Ectodermal cell (in vitro differentiated cells): ENCODE measurements around the gene ENPP1.

Experiments
- H3K27ac ChIP-seq: 2 replicates; pipeline ENCODE4 v1.7.0; 2013; ENCODE audit warnings: mild to moderate bottlenecking, low read depth, low read length; ENCODE audit not compliant: insufficient read depth, poor library complexity, severe bottlenecking
- H3K27me3 ChIP-seq: 2 replicates; pipeline ENCODE4 v1.7.0; 2013; ENCODE audit warnings: mild to moderate bottlenecking, low read length; ENCODE audit not compliant: insufficient read depth, control insufficient read depth, poor library complexity, severe bottlenecking
- H3K36me3 ChIP-seq: one replicate; pipeline ENCODE4 v1.7.0; 2013; ENCODE audit warnings: low read length; ENCODE audit not compliant: control insufficient read depth, insufficient read depth
- H3K4me1 ChIP-seq: one replicate; pipeline ENCODE4 v1.7.0; 2013; ENCODE audit warnings: low read length; ENCODE audit not compliant: control insufficient read depth, insufficient read depth
- H3K4me3 ChIP-seq: 2 replicates; pipeline ENCODE4 v1.7.0; 2013; ENCODE audit warnings: low read depth, low read length, control low read depth; ENCODE audit not compliant: insufficient read depth
- H3K9me3 ChIP-seq: 2 replicates; pipeline ENCODE4 v1.7.0; 2013; ENCODE audit warnings: mild to moderate bottlenecking, low read length, moderate library complexity; ENCODE audit not compliant: control insufficient read depth
- WGBS, 2 experiments: methylation state at CpG; one replicate each; pipeline ENCODE4 v1.1.7; 2013; ENCODE audit warnings: missing lambda C conversion rate in 2 of 2; 5-methylcytosine and 5-hydroxymethylcytosine counted together

Gene ENPP1

GRCh38 chr6:131918650-131919355 is 111.0 kb downstream of the ENPP1 start:
- Histone ChIP-seq H3K36me3 (no peaks in the 10 kb centered on the region), H3K4me1 (no peaks in the 10 kb centered on the region), H3K27ac (no peak overlapping the region), H3K9me3 (no peaks in the 10 kb centered on the region), H3K4me3 (no peak overlapping the region), H3K27me3 (no peaks in the 10 kb centered on the region)
- WGBS, 2 experiments = 89 to 92% methylated on average over 9 of the region's 9 CpGs

- H3K36me3 ChIP-seq = no peaks in the 10 kb centered on the region
- WGBS, 2 experiments = 98 to 100% methylated on average over 2 to 3 of the region's 3 CpGs
- no peaks in the 10 kb centered on the region for H3K27me3 ChIP-seq
- no peak overlapping the region for H3K4me3 ChIP-seq
- no peak overlapping the region for H3K27ac ChIP-seq
- H3K4me1 ChIP-seq = no peaks in the 10 kb centered on the region
- no peaks in the 10 kb centered on the region for H3K9me3 ChIP-seq
These were observed 112.8 kb downstream of the ENPP1 start for GRCh38 chr6:131920656-131921055.

- 21 to 22% methylated on average over 2 of the region's 2 CpGs for WGBS, 2 experiments
- Histone ChIP-seq H3K27me3 (no peaks in the 10 kb centered on the region), H3K4me1 (no peaks in the 10 kb centered on the region)
These were observed 115.5 kb downstream of the ENPP1 start for GRCh38 chr6:131923356-131923755.

GRCh38 chr6:131924881-131925474 is 117.2 kb downstream of the ENPP1 start:
- Histone ChIP-seq H3K27me3 (no peaks in the 10 kb centered on the region), H3K4me3 (no peak overlapping the region), H3K4me1 (no peaks in the 10 kb centered on the region), H3K36me3 (no peaks in the 10 kb centered on the region), H3K27ac (no peak overlapping the region), H3K9me3 (no peaks in the 10 kb centered on the region)
- 50 to 75% methylated on average over 3 to 4 of the region's 4 CpGs for WGBS, 2 experiments

More at GRCh38 chr6:131923356-131923755, 115.5 kb downstream of the ENPP1 start:
- H3K4me3 ChIP-seq = no peak overlapping the region
- H3K36me3 ChIP-seq = no peaks in the 10 kb centered on the region
- no peaks in the 10 kb centered on the region for H3K9me3 ChIP-seq
- H3K27ac ChIP-seq = no peak overlapping the region

GRCh38 chr6:131929264-131929663 is 121.4 kb downstream of the ENPP1 start:
- H3K27ac ChIP-seq = no peak overlapping the region
- H3K4me1 ChIP-seq = no peaks in the 10 kb centered on the region

GRCh38 chr6:131929976-131930375 is 122.2 kb downstream of the ENPP1 start:
- Histone ChIP-seq H3K4me1 (no peaks in the 10 kb centered on the region), H3K36me3 (no peaks in the 10 kb centered on the region), H3K27me3 (no peaks in the 10 kb centered on the region), H3K4me3 (no peak overlapping the region), H3K27ac (no peak overlapping the region), H3K9me3 (no peaks in the 10 kb centered on the region)
- 100% methylated on average over 1 of the region's 1 CpG for WGBS, 2 experiments

More at GRCh38 chr6:131929264-131929663, 121.4 kb downstream of the ENPP1 start:
- H3K27me3 ChIP-seq = no peaks in the 10 kb centered on the region
- no peaks in the 10 kb centered on the region for H3K9me3 ChIP-seq
- H3K36me3 ChIP-seq = no peaks in the 10 kb centered on the region
- no peak overlapping the region for H3K4me3 ChIP-seq
- WGBS, 2 experiments = 76 to 85% methylated on average over 2 of the region's 2 CpGs

- 95 to 97% methylated on average over 2 of the region's 2 CpGs for WGBS, 2 experiments
- H3K9me3 ChIP-seq = no peaks in the 10 kb centered on the region
These were observed 123.4 kb downstream of the ENPP1 start for GRCh38 chr6:131931063-131931750.

GRCh38 chr6:131936156-131936555 is 128.3 kb downstream of the ENPP1 start:
- H3K9me3 ChIP-seq = no peaks in the 10 kb centered on the region
- WGBS, 2 experiments = 90 to 93% methylated on average over 3 to 4 of the region's 4 CpGs
- H3K4me1 ChIP-seq = no peaks in the 10 kb centered on the region
- no peaks in the 10 kb centered on the region for H3K27me3 ChIP-seq
- no peak overlapping the region for H3K4me3 ChIP-seq
- no peak overlapping the region for H3K27ac ChIP-seq
- no peaks in the 10 kb centered on the region for H3K36me3 ChIP-seq

More at GRCh38 chr6:131931063-131931750, 123.4 kb downstream of the ENPP1 start:
- Histone ChIP-seq H3K36me3 (no peaks in the 10 kb centered on the region), H3K27me3 (no peaks in the 10 kb centered on the region), H3K4me1 (no peaks in the 10 kb centered on the region), H3K4me3 (no peak overlapping the region), H3K27ac (no peak overlapping the region)

- no peaks in the 10 kb centered on the region for H3K27me3 ChIP-seq
- no peak overlapping the region for H3K4me3 ChIP-seq
- H3K27ac ChIP-seq = no peak overlapping the region
- no peaks in the 10 kb centered on the region for H3K9me3 ChIP-seq
- H3K4me1 ChIP-seq = no peaks in the 10 kb centered on the region
- no peaks in the 10 kb centered on the region for H3K36me3 ChIP-seq
- WGBS, 2 experiments = 68% methylated on average over 2 of the region's 2 CpGs
These were observed 129.4 kb downstream of the ENPP1 start for GRCh38 chr6:131937226-131937625.
